Activated T-helper 1 cell treated with anti-CD3 and anti-CD28 coated beads, Interleukin-2, amount 50 U/mL, for 16 hours (primary cell): ENCODE measurements around the gene MLYCD.
A peak's percentile ranks its signal among the peaks of the same experiment; 100 is the strongest.

Source experiments
- DNase-seq, 2 donors: peaks; one replicate each; pipeline ENCODE4 v3.0.0-alpha.2; 2020; ENCODE audit warnings: low read depth in 1 of 2, low spot score in 1 of 2

MLYCD gene

DNA sequence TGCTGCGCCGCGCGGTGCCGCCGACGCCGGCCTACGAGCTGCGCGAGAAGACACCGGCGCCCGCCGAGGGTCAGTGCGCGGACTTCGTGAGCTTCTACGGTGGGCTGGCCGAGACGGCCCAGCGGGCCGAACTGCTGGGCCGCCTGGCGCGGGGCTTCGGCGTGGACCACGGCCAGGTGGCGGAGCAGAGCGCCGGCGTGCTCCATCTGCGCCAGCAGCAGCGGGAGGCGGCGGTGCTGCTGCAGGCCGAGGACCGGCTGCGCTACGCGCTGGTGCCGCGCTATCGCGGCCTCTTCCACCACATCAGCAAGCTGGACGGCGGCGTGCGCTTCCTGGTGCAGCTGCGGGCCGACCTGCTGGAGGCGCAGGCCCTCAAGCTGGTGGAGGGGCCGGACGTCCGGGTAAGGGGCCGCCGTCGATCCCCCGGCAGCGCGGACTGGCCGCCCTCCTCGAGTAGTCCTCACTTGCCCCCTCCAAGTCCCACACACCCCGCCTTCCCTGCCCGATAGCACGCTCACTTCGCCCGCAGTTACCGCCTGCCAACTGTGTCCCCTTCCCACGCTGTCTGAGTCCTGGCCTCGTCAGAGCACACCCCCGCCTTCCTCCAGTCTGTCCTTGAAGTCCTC lies 470 bp downstream of the MLYCD start:
- DNase-seq, result peak in 1 of 2 donors; percentile 15

DNA sequence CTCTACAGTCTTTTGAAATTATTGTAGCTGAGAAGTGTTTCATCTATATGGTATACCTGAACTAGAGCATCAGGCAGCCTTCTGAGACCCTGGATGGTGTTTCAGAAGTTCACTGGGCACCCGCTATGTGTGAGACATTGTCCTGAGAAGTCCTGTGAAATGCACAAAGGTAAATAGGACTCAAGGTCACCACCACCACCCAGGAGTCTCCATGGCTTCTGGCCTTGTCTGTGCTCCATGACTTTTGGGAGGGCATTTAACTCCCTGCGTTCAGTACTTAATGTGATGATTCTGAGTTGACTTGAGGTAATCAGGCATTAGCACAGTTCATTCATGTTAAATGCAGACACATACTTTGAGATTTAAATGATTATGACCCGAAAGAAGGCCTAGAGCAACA lies 1.1 kb downstream of the MLYCD start:
- no peak for DNase-seq

DNA sequence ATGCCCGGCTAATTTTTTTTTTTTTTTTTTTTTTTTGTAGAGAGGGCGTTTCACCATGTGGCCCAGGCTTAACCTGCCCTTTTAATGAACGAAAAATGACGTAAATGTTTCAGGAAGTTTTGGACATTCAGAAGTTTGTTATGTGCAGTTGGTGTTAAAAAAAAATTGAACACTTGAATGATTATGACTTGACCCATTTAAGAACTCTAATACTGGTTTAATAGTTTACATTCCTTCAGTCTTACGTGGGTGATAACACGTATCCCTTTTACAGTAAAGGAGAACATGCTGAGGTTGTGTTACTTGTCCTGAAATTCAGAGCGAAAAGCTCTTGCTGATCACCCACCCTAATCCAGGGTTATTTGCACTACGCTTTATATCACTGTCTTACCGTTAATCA lies 1.7 kb downstream of the MLYCD start:
- no peak for DNase-seq

DNA sequence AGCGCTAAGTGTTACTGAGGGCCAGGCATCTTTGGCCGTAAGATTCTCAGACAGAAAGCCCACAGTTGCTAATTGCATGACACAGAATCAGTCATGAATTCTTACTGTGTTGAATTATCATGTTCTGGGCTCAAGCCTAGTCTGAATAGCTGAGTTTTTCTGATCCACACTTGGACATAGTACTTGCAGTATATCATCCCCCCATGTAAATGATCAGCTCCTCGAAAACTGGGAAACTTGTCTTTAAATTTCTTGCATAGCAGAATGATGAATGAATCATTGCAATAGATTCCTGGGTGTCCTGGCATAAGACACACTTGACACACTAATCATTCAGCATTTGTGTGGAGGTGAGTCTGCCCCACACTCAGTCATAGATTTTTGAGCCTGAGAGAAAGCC lies 2.2 kb downstream of the MLYCD start:
- no peak for DNase-seq

DNA sequence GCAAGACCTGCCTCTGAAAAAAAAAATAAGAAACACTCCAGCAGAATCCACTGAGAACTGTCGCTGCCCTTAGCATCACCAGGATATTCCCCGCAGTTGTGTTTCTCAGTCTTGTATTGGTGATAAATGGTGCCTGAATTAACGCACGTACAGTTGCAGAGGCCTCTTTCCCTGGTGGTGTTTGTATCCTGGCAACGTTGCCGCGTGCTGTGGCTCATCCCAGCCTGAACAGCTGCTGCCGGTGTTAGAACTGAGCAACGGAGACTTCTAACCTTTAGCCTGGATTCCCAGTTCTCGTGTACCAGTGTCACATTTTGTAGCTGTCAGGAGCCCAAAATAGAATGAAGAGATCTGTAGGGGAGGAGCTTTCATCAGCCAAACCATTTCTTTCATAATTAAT lies 4.8 kb downstream of the MLYCD start:
- DNase-seq, result no peak

- no peak for DNase-seq
These were observed 7.8 kb downstream of the MLYCD start for GRCh38 chr16:83906683-83907082.

DNA sequence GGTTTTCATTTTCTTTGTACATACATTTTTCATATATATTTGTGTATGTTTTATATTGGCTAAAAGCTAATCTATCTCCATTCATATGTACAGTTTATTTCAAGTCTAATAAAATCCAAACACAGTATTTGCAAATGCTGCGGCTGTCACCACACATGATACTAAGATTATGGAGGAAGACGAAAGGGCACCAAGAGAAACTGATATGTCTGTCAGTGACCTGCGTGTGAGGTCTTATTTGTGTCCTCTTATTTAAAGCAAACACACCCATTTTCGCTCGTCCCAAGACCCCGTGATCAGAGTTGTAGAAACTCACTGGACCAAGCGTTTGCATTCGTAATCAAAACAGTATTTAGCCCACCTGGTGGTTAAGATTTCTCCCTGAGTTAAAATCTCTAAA lies 8.2 kb downstream of the MLYCD start:
- no peak for DNase-seq

- no peak for DNase-seq
These were observed 8.8 kb downstream of the MLYCD start for GRCh38 chr16:83907631-83908250.

- DNase-seq, result no peak
These were observed 9.9 kb downstream of the MLYCD start for GRCh38 chr16:83908798-83909197.

DNA sequence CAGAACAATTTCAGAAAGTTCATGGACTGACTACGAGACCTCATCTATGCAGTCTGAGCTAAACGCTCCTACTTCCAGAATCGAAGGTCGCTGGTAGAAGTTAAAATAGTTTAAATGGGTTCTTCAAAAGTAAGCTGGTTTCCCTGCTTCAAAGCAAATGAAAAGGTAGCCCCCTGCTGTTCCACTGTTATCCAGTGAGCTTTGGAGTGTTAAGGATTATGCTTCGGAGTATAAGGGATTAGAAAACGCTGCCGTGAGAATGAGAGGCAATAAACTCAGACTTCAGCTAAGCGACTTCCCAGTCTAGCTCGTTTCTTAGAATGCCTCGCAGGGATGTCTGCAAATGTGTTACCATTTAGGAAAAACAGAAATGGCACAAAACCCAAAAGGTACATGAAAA lies 12.4 kb downstream of the MLYCD start:
- DNase-seq, result no peak

GRCh38 chr16:83912519-83913244 lies 13.8 kb downstream of the MLYCD start:
- DNase-seq, result no peak

DNA sequence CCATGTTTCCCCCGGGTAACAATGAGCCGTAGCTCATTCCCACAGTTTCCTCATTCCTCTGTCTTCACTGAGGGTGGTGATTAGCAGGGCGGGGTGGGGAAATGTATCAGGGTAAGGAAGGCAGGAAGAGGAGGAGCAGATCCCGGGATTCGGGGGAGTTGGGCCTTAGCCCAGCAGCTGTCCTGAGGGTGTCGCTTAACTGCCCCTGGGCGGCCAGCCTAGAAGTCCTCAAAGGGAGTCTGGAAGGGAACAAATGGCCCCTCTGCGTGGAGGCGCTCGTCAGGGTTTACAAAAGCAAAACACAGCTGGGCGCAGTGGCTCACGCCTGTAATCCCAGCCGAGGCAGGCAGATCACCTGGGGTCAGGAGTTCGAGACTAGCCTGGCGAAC lies 14.3 kb downstream of the MLYCD start:
- DNase-seq, result no peak

GRCh38 chr16:83914091-83914710 lies 15.3 kb downstream of the MLYCD start:
- DNase-seq, result no peak

DNA sequence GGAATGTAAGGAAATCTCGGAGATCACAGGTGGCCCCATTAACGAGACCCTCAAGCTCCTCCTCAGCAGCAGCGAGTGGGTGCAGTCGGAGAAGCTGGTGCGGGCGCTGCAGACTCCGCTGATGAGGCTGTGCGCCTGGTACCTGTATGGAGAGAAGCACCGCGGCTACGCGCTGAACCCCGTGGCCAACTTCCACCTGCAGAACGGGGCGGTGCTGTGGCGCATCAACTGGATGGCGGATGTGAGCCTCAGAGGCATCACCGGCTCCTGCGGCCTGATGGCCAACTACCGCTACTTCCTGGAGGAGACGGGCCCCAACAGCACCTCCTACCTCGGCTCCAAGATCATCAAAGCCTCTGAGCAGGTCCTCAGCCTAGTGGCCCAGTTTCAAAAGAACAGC lies 16.2 kb downstream of the MLYCD start:
- DNase-seq, result no peak

DNA sequence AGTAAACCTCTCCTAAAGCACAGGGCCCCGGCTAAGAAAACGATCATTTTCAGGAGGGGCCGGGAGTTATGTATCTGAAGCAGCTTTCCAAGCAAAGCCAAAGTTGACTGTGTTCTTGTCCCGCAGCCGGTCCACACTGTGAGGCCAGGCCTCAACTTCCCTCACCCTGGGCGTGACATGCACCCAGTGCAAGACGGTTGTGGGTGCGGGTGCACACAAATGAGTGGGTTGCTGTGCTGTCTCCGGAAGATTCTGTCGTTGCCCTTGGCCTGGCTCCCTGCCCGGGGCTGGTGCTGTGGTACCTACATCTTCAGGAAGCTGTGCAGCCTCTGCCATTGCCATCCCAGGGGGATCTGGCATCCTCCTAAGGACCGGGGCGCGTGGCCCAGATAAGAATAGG lies 16.6 kb downstream of the MLYCD start:
- DNase-seq, result no peak

- no peak for DNase-seq
These were observed 18.5 kb downstream of the MLYCD start for GRCh38 chr16:83917152-83918120.

- DNase-seq, result no peak
These were observed 22.1 kb downstream of the MLYCD start for GRCh38 chr16:83920894-83921491.

DNA sequence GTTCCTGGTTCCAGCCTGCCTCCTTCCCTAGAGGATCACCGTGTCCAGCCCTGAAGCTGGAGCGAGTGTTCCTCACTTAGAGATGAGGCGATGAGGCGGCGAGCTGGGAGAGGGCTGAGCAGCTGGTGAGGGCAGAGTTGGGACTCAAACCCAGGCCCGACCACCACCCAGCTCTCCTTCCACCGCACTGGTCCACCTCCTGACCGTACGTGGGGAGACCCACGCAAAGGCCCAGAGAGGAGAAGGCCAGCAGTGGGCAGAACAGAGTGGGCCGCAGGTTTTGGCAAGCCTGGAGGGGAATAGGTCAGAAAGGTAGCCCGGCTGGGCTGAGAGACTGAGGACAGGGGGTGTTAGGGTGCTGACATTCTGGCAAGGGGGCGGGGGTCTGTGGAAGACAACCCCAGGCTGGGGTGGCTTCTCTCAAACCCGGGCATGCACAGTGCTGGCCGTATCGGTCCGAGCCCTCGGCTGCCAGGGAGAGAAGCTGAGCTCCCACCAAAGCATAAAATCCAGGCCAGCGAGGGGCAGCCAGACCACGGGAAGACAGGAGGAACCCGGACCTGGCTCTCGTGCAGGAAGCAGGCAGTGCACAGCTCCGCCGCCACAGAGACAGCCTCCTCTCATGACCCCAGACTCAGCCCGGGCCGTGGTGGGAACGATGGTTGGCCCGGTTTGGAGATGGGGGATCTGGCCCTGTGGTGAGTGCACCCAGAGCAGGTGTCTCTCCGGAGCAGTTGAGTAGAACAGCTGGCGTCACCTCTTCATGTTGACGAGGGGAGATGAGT lies 24.9 kb downstream of the MLYCD start:
- DNase-seq, result no peak

- no peak for DNase-seq
These were observed 25.8 kb downstream of the MLYCD start for GRCh38 chr16:83924686-83925085.
